T-helper 17 cell (primary cell): ENCODE results near the gene DICER1. TPM values are rescaled to one million over a fixed set of nuclear protein-coding genes. Genes with fewer than 3 reads are reported as not detected.
"Not testable (repeated sequence)": the region's sequence is repeated elsewhere in the genome, so short reads cannot be mapped to it uniquely, and the experiment has no call there.

ENCODE experiments used
- ATAC-seq: fragments of 150-1000 bp; cut with Tn5 transposase; 2 replicates; pipeline ENCODE4 v1.10.0; 2021; ENCODE audit warnings: mild to moderate bottlenecking, moderate library complexity
- DNase-seq, 3 donors: peaks; one replicate each; pipeline versions ENCODE4 v3.0.0 to v3.0.0-alpha.2; 2020 to 2021
- H3K9me3 ChIP-seq: one replicate; pipeline ENCODE4 v1.7.0; 2013; ENCODE audit warnings: low read length, mild to moderate bottlenecking; ENCODE audit not compliant: control insufficient read depth, poor library complexity, severe bottlenecking
- H3K27ac Mint-ChIP-seq: one replicate; pipeline ENCODE4 v1.8.0; 2022; ENCODE audit warnings: mild to moderate bottlenecking, moderate library complexity, mixed read lengths
- H3K27me3 Mint-ChIP-seq: one replicate; pipeline ENCODE4 v1.8.0; 2022; ENCODE audit warnings: mixed read lengths
- H3K36me3 Mint-ChIP-seq: one replicate; pipeline ENCODE4 v1.8.0; 2022; ENCODE audit warnings: low read depth, mixed read lengths
- H3K4me1 Mint-ChIP-seq: one replicate; pipeline ENCODE4 v1.8.0; 2022; ENCODE audit warnings: mild to moderate bottlenecking, mixed read lengths
- H3K4me3 Mint-ChIP-seq: one replicate; pipeline ENCODE4 v1.8.0; 2022; ENCODE audit warnings: mild to moderate bottlenecking, moderate library complexity, mixed read lengths
- total RNA-seq, 4 donors: library from RNA in 2 of 4; stranded (reverse) in 2 of 4; gene quantifications; one replicate each; pipeline ENCODE4 v1.2.3 and lab custom pipeline; 2022 to 2026

Gene DICER1
- total RNA-seq, 2 donors from 2014 or later = 44.0 to 54.9 TPM

DNA sequence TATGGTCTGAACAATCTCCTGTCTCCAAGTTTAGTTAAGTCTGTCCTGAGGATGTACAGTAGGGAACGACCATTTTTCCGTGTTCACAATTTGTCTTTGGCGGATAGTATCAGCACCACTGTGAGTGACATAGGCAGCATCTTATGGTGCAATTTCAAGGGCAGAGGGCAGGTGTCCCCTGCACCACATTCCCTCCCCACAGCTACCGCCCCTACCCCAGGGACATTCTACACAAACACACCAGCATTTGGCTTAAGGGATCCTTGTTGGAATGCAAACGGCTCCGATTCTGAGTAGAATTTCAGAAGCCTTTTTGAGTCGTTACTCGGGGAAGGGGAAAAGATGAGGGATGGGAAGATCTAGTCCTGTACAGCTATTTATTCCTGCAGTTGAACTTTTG lies 25.1 kb upstream of the DICER1 start:
- DNase-seq = no peak
- peaks cover 2% of the 10 kb centered on the region for H3K4me1 Mint-ChIP-seq
- H3K9me3 ChIP-seq = no peaks in the 10 kb centered on the region
- H3K4me3 Mint-ChIP-seq = no peak overlapping the region
- H3K36me3 Mint-ChIP-seq = peaks cover 10% of the 10 kb centered on the region
- ATAC-seq = no peak
- H3K27ac Mint-ChIP-seq = no peak overlapping the region
- peaks cover 52% of the 10 kb centered on the region for H3K27me3 Mint-ChIP-seq

DNA sequence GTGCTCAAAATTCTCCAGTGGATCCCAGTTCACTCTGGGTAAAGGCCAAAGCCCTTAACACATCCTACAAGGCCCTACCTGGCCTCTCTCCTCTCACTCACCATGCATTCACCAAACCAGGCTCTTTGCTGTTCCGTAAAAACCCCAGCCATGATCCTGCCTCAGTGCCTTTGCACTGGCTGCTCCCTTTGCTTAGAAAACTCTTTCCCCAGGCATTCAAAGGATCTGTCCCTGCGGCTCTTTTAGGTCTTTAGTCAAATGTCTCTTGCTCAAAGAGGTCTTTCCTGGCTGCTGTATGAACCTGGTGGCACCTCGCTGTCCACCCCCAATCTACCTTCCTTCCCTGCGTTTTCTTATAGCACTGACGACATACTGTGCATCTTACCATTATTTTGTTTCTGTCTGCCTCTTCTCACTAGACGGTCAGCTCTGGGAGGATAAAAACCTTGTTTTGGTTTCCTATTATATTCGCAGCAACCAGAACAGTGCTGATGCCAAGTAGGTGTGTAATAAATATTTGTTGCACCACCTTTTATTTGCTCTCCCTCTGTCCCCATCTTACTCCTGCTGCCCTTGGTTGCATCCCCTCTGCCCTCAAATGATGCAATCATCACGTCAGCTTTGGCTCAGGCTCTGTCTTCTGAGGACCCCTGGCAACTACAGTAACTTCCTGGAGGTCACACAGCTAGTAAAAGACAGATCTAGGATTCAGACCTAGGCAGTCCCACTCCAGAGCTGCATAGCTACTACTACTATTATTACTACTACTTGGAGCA lies 23.8 kb upstream of the DICER1 start:
- DNase-seq = no peak
- H3K4me1 Mint-ChIP-seq = peaks cover 2% of the 10 kb centered on the region
- ATAC-seq = no peak
- H3K27ac Mint-ChIP-seq = no peak overlapping the region
- no peaks in the 10 kb centered on the region for H3K9me3 ChIP-seq
- H3K36me3 Mint-ChIP-seq = peaks cover 10% of the 10 kb centered on the region
- H3K4me3 Mint-ChIP-seq = no peak overlapping the region
- H3K27me3 Mint-ChIP-seq = peaks cover 40% of the 10 kb centered on the region

- H3K4me1 Mint-ChIP-seq, H3K27ac Mint-ChIP-seq, ATAC-seq, H3K36me3 Mint-ChIP-seq, H3K9me3 ChIP-seq, H3K4me3 Mint-ChIP-seq, DNase-seq, H3K27me3 Mint-ChIP-seq: not testable (repeated sequence)
Observed at GRCh38 chr14:95175670-95176069, 18.3 kb upstream of the DICER1 start.

DNA sequence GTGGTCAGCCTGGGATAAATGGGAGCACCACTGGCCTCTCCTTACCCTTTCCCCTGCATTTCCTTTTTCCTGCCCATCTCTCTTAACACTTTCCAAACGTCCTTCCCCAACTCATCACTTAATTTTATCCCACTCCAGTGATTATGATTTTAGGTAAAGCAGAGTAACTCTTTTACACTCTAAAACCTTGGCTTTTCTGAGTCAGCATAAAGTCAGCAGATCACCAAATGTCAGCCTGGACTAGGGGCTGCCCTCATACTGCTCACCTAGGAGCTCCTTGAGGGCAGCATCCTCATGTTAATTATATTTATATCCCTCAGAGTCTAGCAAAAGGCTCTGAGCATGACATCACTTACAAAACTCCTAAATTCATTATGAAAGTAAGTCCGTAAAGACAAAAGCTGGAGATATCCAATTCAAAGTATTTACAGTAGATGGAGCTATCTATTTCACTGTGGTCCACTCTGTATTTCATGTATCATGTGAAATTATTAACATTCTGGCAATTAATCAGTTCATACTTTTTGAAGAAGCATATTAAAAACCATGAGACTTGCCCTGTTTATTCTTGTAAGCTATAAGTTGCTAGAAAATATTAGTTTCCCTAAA lies 17.0 kb upstream of the DICER1 start:
- no peaks in the 10 kb centered on the region for H3K4me1 Mint-ChIP-seq
- no peak overlapping the region for H3K4me3 Mint-ChIP-seq
- H3K27ac Mint-ChIP-seq = no peak overlapping the region
- DNase-seq = no peak
- ATAC-seq = no peak
- no peaks in the 10 kb centered on the region for H3K9me3 ChIP-seq
- H3K36me3 Mint-ChIP-seq = peaks cover 2% of the 10 kb centered on the region
- peaks cover 7% of the 10 kb centered on the region for H3K27me3 Mint-ChIP-seq

- ATAC-seq (no peak), DNase-seq (no peak)
- no peaks in the 10 kb centered on the region for H3K36me3 Mint-ChIP-seq
- H3K27me3 Mint-ChIP-seq = peaks cover under 1% of the 10 kb centered on the region
- no peak overlapping the region for H3K27ac Mint-ChIP-seq
- H3K4me1 Mint-ChIP-seq = no peaks in the 10 kb centered on the region
- no peaks in the 10 kb centered on the region for H3K9me3 ChIP-seq
- H3K4me3 Mint-ChIP-seq = no peak overlapping the region
Observed at GRCh38 chr14:95173518-95173917, 16.2 kb upstream of the DICER1 start.

DNA sequence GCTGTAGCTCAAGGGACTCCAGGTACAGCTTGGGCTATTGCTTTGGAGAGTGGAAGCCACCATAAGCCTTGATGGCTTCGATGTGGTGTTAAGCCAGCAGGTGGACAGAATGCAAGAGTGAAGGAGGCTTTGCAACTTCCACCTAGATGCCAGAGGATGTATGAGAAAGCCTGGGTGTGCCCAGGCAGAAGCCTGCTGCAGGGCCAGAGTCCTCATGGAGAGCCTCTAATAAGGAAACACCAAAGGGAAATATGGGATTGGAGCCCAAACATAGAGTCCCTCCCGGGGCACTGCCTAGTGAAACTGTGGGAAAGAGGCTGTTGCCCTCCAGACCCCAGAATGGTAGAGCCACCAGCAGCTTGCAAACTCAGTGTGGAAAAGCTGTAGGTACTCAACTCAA lies 9.8 kb upstream of the DICER1 start:
- no peaks in the 10 kb centered on the region for H3K9me3 ChIP-seq
- Mint-ChIP-seq H3K27me3 (no peaks in the 10 kb centered on the region), H3K4me3 (no peak overlapping the region), H3K27ac (no peak overlapping the region), H3K36me3 (no peaks in the 10 kb centered on the region), H3K4me1 (peaks cover 2% of the 10 kb centered on the region)
- DNase-seq (no peak), ATAC-seq (no peak)

- no peak for DNase-seq
- Mint-ChIP-seq H3K27me3 (no peaks in the 10 kb centered on the region), H3K4me1 (peaks cover 4% of the 10 kb centered on the region), H3K4me3 (no peak overlapping the region), H3K36me3 (no peaks in the 10 kb centered on the region), H3K27ac (no peak overlapping the region)
- no peak for ATAC-seq
- no peaks in the 10 kb centered on the region for H3K9me3 ChIP-seq
Observed at GRCh38 chr14:95165517-95165916, 8.2 kb upstream of the DICER1 start.

DNA sequence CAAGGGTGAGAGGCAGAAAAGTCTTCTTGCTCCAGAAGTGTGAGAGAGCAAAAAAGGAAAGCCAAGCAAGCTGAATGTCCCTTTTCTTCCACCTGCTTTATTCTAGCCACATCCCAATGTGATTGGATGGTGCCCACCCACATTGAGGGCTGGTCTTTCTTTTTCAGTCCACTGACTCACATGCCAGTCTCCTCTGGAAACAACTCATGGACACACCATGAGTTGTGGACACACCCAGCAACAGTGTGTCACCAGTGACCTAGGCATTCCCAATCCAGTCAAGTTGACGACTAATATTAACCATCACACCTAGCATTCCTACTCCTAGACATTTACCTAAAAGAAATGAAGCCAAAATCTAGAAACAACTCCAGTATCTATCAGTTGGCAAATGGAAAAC lies 7.2 kb upstream of the DICER1 start:
- DNase-seq (no peak), ATAC-seq (no peak)
- peaks cover 4% of the 10 kb centered on the region for H3K4me1 Mint-ChIP-seq
- no peaks in the 10 kb centered on the region for H3K9me3 ChIP-seq
- H3K36me3 Mint-ChIP-seq = no peaks in the 10 kb centered on the region
- H3K4me3 Mint-ChIP-seq = no peak overlapping the region
- H3K27ac Mint-ChIP-seq = no peak overlapping the region
- H3K27me3 Mint-ChIP-seq = no peaks in the 10 kb centered on the region

DNA sequence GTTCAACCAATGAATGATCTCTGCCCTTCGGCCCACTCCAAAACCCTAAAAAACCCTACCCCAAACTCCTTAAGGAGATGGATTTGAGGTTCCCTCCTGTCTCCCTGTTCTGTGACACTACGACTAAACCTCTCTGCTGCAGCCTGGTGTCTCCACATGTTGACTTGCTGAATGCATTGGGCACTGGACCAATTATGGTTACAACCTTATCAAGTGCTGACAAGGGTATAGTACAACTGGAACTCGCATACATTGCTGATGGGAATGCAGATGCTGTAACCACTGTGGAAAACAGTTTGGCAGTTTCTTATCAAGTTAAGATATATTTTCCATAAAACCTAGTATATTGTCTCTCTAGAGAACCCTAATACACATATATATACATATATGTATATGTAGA lies 6.3 kb upstream of the DICER1 start:
- ATAC-seq = no peak
- no peak for DNase-seq
- no peaks in the 10 kb centered on the region for H3K9me3 ChIP-seq
- H3K36me3 Mint-ChIP-seq = no peaks in the 10 kb centered on the region
- H3K27ac Mint-ChIP-seq = no peak overlapping the region
- no peak overlapping the region for H3K4me3 Mint-ChIP-seq
- H3K4me1 Mint-ChIP-seq = peaks cover 4% of the 10 kb centered on the region
- H3K27me3 Mint-ChIP-seq = no peaks in the 10 kb centered on the region

- no peaks in the 10 kb centered on the region for H3K36me3 Mint-ChIP-seq
- H3K9me3 ChIP-seq = no peaks in the 10 kb centered on the region
- DNase-seq (no peak), ATAC-seq (no peak)
- H3K4me3 Mint-ChIP-seq = no peak overlapping the region
- no peaks in the 10 kb centered on the region for H3K27me3 Mint-ChIP-seq
- H3K4me1 Mint-ChIP-seq = peaks cover 5% of the 10 kb centered on the region
- no peak overlapping the region for H3K27ac Mint-ChIP-seq
Observed at GRCh38 chr14:95163132-95163531, 5.8 kb upstream of the DICER1 start.

DNA sequence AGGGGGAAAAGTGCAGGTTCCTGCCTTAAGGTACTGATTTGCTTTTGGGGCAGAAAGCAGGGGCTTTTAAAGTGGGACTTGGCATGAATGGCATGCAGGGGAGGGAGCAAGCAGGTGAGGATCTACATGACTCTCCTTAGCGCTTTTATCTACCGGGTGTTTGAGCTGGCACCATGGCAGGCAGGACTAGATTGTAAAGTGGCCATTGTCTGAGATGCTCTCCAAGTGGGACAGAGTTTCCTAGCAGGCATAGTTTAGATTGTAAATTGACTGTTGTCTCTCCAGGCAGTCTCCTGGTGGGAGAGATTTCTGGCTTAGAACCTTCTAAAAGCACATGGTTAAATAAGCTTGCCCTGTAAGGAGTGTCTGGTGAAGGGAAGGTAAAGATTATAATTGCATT lies 5.3 kb upstream of the DICER1 start:
- H3K36me3 Mint-ChIP-seq = no peaks in the 10 kb centered on the region

GRCh38 chr14:95157048-95157326 lies 342 bp downstream of the DICER1 start:
- Mint-ChIP-seq H3K36me3 (no peaks in the 10 kb centered on the region), H3K4me1 (peaks cover 35% of the 10 kb centered on the region), H3K27ac (no peak overlapping the region), H3K27me3 (no peaks in the 10 kb centered on the region), H3K4me3 (peak overlapping the region; percentile 94)
- DNase-seq (peak in 1 of 3 donors; percentile 21), ATAC-seq (peak; percentile 42)
- no peaks in the 10 kb centered on the region for H3K9me3 ChIP-seq

More for the DNA sequence above, 5.3 kb upstream of the DICER1 start:
- Mint-ChIP-seq H3K27me3 (no peaks in the 10 kb centered on the region), H3K27ac (no peak overlapping the region), H3K4me3 (no peak overlapping the region), H3K4me1 (peaks cover 9% of the 10 kb centered on the region)
- ATAC-seq = no peak
- no peak for DNase-seq
- no peaks in the 10 kb centered on the region for H3K9me3 ChIP-seq

DNA sequence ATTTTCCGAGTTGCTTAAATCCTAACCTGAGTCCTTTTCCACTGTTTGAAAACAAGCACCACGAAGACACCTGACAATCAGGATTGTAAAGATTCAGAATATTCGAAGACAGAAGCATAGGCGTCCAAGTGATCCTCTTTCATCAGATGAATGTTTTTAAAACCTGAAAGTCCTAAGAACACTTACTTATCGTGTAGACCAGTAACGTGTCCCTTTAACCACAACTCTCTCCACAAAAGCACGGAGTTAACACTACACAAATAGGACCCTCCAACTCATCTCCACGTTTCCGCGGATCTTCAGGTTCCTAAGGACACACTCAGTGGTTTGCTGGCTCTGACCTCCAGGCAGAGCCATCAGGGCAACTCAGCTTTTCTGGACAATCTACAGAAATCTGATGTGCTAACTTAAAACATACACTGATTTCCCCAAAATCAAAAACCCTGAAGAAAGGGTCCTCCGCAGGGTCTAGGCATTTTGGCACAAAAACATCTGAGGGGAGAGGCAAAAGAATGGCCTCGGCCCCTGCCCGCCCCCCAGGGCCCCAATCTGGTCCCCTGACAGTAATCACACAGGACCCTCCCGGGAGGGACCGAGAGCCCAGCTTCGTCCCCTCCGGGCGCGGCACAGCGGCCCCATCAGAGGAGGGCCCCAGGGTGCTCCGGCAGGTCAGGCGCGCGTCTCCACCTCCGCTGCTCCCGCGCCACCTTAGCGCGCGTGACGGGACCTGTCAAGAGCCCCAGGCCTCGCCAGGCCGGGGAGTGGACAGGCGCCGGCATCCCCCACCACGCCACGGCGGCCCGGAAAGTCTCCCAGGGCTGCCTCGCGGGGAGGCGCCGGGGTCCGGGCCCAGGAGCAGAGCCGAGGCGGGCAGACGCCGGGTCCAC lies 925 bp downstream of the DICER1 start:
- Mint-ChIP-seq H3K4me1 (peaks cover 41% of the 10 kb centered on the region), H3K36me3 (no peaks in the 10 kb centered on the region), H3K27ac (peak overlapping the region; percentile 80), H3K27me3 (no peaks in the 10 kb centered on the region), H3K4me3 (peak overlapping the region; percentile 85)
- DNase-seq (peak in 2 of 3 donors; percentile 15 to 29), ATAC-seq (peak; percentile 27)
- no peaks in the 10 kb centered on the region for H3K9me3 ChIP-seq
